ENCODE measurements around the gene ABCB11.

Gene ABCB11

GRCh38 chr2:168920504-168921157, 110.5 kb downstream of the ABCB11 start:
- H3K27me3 ChIP-seq (ENCODE audit: control insufficient read depth, insufficient read depth, low read length), result no peaks in the 10 kb centered on the region
- no peaks in the 10 kb centered on the region for H3K9me3 ChIP-seq (ENCODE audit: control insufficient read depth, low read length)
- no peaks in the 10 kb centered on the region for H3K79me2 ChIP-seq

GRCh38 chr2:168916331-168916675, 114.8 kb downstream of the ABCB11 start:
- Histone ChIP-seq H3K4me1 (no peaks in the 10 kb centered on the region), H3K36me3 (ENCODE audit: control insufficient read depth, insufficient read depth, low read length) (no peaks in the 10 kb centered on the region), H3K4me3 (ENCODE audit: low read depth, low read length) (no peak overlapping the region), H2AFZ (no peak overlapping the region), H3K27me3 (ENCODE audit: control insufficient read depth, insufficient read depth, low read length) (no peaks in the 10 kb centered on the region), H3K9ac (no peak overlapping the region), H3K4me2 (ENCODE audit: low read length) (no peak overlapping the region), H3K27ac (no peak overlapping the region), H3K9me3 (ENCODE audit: control insufficient read depth, low read length) (no peaks in the 10 kb centered on the region), H3K79me2 (no peaks in the 10 kb centered on the region)
- no peak for TF ChIP-seq CTCF (IDR thresholded peaks at IDR 0.05)

More at GRCh38 chr2:168920504-168921157, 110.5 kb downstream of the ABCB11 start:
- no peak overlapping the region for H3K9ac ChIP-seq
- no peak overlapping the region for H2AFZ ChIP-seq
- H3K36me3 ChIP-seq (ENCODE audit: control insufficient read depth, insufficient read depth, low read length), result no peaks in the 10 kb centered on the region
- H3K4me1 ChIP-seq, result no peaks in the 10 kb centered on the region
- no peak overlapping the region for H3K4me3 ChIP-seq (ENCODE audit: low read depth, low read length)
- H3K4me2 ChIP-seq (ENCODE audit: low read length), result no peak overlapping the region
- TF ChIP-seq CTCF (IDR thresholded peaks at IDR 0.05), result peak; percentile 64
- H3K27ac ChIP-seq, result no peak overlapping the region

- H3K36me3 ChIP-seq (ENCODE audit: control insufficient read depth, insufficient read depth, low read length), result no peaks in the 10 kb centered on the region
- no peak overlapping the region for H3K4me3 ChIP-seq (ENCODE audit: low read depth, low read length)
- H3K4me1 ChIP-seq, result no peaks in the 10 kb centered on the region
- no peak overlapping the region for H3K9ac ChIP-seq
- H3K27ac ChIP-seq, result no peak overlapping the region
- H3K4me2 ChIP-seq (ENCODE audit: low read length), result no peak overlapping the region
- no peaks in the 10 kb centered on the region for H3K9me3 ChIP-seq (ENCODE audit: control insufficient read depth, low read length)
- no peaks in the 10 kb centered on the region for H3K79me2 ChIP-seq
- H3K27me3 ChIP-seq (ENCODE audit: control insufficient read depth, insufficient read depth, low read length), result no peaks in the 10 kb centered on the region
- H2AFZ ChIP-seq, result no peak overlapping the region
- TF ChIP-seq CTCF (IDR thresholded peaks at IDR 0.05), result no peak
Measured at GRCh38 chr2:168915441-168916330, 115.4 kb downstream of the ABCB11 start.

GRCh38 chr2:168913495-168913894, 117.6 kb downstream of the ABCB11 start:
- TF ChIP-seq CTCF (IDR thresholded peaks at IDR 0.05), result no peak
- Histone ChIP-seq H3K27ac (no peak overlapping the region), H3K9me3 (ENCODE audit: control insufficient read depth, low read length) (no peaks in the 10 kb centered on the region), H3K4me2 (ENCODE audit: low read length) (no peak overlapping the region), H2AFZ (no peak overlapping the region), H3K4me3 (ENCODE audit: low read depth, low read length) (no peak overlapping the region), H3K4me1 (no peaks in the 10 kb centered on the region), H3K79me2 (no peaks in the 10 kb centered on the region), H3K36me3 (ENCODE audit: control insufficient read depth, insufficient read depth, low read length) (no peaks in the 10 kb centered on the region), H3K27me3 (ENCODE audit: control insufficient read depth, insufficient read depth, low read length) (no peaks in the 10 kb centered on the region), H3K9ac (no peak overlapping the region)

Measured in parathyroid adenoma (tissue), 2 donors.